Esophagus squamous epithelium (tissue), 4 donors: Measurements from ENCODE around the gene MEF2D.

Experiments used
- POLR2A ChIP-seq, 4 donors: fragments of 450-650 bp; IDR thresholded peaks; one replicate each; pipeline ENCODE4 v1.6.1; 2017; ENCODE audit warnings: antibody characterized with exemption in 4 of 4, mild to moderate bottlenecking in 4 of 4, moderate library complexity in 3 of 4
- TF ChIP-seq, protein P1 (sequence below), 6 experiments: fragments of 450-650 bp in 4 of 6; fragments of 200-600 bp in 2 of 6; sonication (generic) in 2 of 6; IDR thresholded peaks; one replicate each; pipeline ENCODE4 v1.5.1; 2016 to 2019; ENCODE audit warnings: antibody characterized with exemption in 6 of 6, mild to moderate bottlenecking in 4 of 6, moderate library complexity in 4 of 6

DNA sequence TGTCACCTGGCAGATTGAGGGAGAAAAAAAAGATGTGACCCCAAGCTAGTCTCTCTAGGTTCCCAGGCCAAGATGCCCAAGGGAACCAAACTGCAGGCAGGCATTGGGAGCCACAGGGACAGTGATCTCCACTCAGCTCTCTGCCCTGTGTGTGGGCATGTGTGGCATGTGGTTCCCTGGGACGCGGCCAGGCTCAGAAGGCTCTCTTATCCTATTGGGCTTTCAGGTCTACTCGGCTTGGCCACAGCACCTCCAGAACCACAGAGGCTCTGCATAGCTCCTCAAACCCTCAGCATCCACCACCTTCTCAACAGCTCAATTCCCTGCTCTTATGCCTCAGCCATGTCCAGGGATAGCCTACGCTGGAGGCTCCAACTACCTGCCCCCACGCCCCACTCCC lies 49.8 kb upstream of the MEF2D start:
- TF ChIP-seq POLR2A (IDR thresholded peaks at IDR 0.05), result no peak
- TF ChIP-seq, protein P1, sequence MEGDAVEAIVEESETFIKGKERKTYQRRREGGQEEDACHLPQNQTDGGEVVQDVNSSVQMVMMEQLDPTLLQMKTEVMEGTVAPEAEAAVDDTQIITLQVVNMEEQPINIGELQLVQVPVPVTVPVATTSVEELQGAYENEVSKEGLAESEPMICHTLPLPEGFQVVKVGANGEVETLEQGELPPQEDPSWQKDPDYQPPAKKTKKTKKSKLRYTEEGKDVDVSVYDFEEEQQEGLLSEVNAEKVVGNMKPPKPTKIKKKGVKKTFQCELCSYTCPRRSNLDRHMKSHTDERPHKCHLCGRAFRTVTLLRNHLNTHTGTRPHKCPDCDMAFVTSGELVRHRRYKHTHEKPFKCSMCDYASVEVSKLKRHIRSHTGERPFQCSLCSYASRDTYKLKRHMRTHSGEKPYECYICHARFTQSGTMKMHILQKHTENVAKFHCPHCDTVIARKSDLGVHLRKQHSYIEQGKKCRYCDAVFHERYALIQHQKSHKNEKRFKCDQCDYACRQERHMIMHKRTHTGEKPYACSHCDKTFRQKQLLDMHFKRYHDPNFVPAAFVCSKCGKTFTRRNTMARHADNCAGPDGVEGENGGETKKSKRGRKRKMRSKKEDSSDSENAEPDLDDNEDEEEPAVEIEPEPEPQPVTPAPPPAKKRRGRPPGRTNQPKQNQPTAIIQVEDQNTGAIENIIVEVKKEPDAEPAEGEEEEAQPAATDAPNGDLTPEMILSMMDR (IDR thresholded peaks at IDR 0.05), result no peak
